Activated naive CD4-positive, alpha-beta T cell treated with Interleukin-2 at 50 U/mL for 16 hours (primary cell): Measurements from ENCODE around the gene SEC24D.

Source experiments
- DNase-seq: peaks from one replicate; pipeline ENCODE4 v3.0.0-alpha.2; 2020

Gene SEC24D

DNA sequence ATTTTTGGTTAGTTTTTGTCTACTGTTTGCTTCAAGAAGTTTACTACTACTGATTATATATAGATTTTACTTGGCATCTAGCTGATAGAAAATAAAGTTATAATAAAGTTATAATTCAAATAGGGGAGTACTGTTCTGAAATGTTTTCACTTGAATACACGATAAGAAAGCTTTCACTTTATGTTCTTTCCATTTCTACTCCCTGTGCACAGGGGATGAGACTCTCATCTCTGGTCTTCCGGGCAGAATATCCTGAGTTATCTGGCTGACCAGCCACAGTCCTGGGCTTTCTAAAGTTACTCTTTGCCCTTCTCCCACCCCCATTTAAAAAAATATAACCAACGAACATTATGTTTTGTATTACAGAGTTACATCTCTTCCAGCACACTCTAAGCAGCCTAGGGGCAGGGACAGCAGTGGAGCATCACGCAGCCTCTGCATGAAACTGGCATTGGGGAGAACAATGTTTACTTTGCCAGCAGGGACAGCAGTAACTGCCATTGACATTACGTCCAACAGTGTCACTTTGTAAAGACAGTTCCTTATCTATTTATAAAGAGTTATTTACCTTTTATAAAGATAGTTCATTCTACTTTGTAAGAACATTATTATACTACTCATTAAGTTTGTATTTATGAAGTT is 86.5 kb downstream of the SEC24D start:
- no peak for DNase-seq

DNA sequence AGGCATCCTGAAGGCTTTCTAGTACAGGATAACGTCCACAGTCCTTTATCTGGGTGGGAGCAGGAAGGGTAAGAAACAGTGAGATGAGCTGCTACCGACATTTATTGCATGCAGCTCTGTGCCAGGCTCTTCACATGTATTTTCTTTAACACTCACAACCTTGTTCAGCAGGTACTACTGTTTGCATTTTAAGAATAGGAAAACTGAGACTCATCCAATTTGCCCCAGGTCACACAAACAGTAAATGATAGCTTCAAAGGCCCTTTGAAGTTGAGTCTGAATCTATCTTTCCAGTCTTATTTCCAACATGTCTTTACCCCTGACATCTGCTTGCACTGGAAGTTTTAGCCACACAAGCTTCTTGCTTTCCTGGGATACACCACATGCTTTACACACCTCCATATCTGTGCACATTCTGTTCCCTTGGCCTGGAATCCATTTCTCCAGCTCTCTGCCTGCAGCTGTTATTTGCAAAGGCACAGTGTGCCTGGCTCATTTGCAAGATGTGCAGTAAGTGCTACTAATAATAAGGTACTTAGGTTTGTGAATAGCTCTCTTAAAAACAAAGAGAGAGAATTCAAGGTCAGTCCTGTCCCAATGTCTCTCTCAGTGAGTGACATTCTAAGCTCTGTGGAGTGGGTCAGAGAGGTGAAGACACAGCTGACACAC is 89.5 kb downstream of the SEC24D start:
- DNase-seq = no peak

DNA sequence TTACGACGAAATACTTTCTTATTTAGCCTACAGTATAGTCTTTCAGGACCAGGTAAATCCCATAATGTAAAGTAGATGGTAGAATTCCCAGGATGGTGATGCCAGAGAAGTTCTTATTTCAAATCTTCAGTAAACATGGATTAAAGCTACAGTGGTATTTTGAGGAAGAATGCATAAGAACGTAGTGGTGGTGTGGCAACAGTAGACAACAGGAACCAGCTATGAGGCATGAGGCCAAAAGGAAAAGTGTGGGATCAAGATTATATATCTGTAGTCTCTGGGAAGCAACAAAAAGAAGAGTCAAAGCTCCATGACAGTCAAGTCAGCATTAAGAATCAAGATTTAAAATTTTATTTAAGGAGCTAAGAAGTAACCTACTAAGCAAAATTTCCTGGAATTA is 90.6 kb downstream of the SEC24D start:
- DNase-seq = no peak

DNA sequence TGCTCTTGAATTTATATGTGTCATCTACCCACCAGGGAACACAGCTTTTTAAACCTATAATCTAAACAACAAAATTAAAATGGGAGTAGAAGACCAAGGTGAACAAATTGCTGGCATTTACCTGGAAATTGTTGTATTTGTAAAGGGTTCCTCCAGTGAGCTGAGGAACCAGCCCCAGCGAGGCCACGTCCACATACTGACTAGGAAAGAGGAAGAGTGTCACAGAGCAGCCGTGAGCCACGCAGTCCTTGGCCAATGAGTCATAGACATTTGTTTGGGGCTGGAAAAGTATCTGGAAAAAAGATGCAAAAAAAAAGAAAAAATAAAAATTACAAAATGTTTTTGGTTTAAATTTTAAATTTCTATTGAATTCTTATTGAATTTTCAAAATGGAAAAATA is 92.1 kb downstream of the SEC24D start:
- DNase-seq = no peak

DNA sequence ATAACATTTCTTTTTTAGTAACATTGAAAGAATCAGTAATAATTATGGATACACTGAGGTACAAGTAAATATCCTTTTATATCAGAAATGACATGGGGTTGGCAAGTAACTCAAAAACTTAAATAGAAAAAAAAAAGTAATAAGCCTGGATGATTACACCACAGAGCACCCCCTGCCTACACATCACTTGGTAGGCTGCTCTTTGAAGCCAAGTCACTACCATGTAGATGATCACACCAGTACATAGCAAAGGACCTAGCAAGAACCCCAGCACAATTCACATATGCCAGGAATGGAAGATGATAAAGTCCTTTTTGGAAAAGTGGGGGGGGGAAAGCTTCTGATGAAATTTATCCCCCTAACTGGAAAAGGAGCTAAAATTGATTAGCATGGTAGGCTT is 93.9 kb downstream of the SEC24D start:
- no peak for DNase-seq

DNA sequence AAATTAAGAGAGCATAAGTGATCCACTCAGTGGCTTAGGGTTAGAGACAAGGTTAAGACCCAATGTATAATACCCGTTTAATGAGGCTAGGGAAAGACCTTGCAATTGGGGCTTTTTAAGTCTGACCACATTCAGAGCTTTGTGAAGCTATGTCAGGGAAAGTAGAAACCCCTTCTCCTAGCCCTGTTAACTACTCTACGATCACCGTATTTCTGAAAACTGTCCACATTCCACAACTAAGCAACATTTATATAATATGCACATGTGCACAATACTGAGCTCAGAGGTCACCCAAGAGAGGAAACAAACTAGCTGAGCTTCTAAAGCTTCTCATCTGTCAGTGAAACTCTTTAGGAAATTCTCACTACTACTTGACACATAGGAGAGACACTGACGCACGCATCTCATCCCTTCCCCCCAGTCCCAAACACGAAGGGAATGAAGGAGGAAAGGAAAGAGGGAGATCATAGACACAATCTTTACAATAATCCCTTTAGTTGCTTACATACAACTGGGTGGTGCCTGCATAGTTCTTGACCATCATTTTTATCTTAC is 94.5 kb downstream of the SEC24D start:
- no peak for DNase-seq

DNA sequence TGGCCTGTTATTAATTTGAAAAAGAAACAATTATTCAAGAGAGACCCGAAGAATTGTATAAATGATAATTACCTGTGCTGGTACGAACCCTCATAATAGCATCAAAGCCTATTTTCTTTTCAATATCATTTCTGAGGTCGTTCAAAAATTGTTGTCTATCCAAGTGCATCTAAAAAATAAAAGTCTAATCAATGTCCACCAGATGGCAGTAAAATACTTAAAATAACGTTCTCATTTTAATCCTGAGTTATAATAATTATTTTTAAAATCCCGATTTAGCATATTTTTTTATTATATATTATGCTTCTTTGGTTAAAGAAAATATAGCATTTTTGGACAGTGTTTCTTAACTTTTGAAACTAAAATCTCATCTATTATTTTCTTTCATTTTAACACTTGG is 95.1 kb downstream of the SEC24D start:
- no peak for DNase-seq

DNA sequence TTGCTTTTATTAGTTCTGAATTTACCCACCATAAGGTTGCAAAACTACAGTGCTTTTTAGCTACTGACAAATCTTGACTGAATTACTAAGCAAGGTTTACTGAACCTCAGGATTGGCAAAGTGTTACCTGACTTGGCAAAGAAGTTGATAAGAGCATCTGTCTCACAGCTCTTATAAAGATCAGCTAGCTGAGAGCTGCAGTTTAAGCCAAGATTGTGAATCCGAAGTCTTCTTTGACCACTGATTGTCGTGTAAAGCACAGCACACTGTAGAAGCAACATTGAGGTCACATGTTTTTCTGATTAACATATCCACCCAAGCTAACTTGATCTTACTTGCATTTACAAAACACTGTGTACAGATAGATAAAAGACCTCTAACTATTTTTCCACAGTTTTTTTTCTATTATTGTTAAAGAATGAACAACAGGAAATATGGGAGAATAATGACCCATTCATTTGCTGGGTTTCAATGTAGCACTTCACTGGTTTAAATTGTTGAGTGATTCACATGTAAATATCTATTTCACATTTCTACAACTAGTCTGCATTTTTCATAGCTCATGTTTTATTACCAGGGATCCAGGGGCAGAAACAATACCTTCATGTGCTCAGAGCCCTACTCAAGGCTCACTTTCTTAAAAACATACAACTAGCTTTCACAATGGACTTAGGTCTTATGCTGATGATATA is 96.8 kb downstream of the SEC24D start:
- DNase-seq = no peak

DNA sequence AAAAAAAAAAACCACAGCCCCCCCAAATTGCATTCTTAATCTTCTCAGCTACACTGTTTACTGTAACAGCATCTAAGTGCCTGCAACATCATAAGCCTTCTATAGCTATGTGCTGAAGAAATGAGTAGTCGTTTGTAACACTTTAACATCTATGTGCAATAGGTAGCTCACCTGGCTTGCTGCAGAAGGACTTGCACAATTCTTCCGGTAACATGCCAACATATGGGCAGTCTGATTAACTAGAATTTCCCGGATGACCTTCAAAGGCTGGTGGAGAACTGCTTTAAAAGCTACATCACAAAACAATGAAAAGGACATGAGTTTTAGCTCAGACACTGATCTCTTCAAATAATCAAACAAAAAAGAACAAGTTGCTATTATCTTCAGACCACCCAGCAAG is 97.8 kb downstream of the SEC24D start:
- DNase-seq = no peak

DNA sequence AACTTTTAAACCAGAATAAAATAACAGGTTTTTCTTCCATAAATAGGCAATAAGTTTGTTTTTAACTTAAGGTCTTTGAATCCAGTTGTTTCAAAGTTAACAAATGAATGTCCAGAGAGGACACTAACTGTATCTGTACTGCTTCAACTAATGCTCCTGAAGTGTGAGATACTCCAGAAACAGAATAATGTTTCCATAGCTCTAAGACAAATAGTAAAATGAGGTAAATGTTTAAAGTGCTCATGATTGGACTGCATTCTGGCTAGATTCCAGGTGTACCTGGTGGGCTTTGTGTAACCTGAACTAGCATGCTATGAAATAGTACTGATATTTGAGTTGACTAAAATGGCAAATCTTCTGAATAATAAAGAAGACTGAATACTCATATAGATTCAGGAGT is 99.0 kb downstream of the SEC24D start:
- DNase-seq = no peak

DNA sequence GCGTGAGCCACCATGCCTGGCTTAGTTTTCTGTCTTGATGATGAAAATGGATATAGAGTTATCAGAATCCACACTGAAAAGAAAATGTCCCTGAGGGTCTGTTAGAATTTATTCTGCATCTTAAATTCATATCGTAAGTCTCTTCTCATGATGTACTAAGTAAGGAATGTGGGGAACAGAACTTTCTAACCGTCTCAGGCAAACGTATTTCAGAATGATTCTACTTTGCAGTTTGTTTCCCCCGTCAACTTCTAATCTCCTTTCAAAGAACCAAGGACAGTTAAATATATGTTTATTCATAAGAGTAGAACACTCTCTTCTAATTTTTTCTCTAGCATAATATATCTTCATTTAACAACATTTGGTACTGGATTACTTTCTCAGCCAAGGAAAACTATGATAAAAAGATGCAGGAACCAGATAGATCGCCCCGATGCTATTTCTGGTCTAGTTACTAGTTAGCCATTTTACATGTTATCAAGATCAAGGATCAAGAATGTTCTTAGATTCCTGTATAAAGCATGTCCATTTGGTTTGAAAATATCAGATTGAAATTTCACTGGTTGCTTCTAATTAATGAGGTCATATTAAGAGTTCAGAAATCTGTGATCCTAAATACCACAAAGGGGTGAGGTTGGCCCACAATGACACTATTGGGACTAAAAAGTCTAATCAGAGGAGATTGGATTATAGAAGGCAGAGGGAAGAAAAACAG is 101.3 kb downstream of the SEC24D start:
- no peak for DNase-seq

DNA sequence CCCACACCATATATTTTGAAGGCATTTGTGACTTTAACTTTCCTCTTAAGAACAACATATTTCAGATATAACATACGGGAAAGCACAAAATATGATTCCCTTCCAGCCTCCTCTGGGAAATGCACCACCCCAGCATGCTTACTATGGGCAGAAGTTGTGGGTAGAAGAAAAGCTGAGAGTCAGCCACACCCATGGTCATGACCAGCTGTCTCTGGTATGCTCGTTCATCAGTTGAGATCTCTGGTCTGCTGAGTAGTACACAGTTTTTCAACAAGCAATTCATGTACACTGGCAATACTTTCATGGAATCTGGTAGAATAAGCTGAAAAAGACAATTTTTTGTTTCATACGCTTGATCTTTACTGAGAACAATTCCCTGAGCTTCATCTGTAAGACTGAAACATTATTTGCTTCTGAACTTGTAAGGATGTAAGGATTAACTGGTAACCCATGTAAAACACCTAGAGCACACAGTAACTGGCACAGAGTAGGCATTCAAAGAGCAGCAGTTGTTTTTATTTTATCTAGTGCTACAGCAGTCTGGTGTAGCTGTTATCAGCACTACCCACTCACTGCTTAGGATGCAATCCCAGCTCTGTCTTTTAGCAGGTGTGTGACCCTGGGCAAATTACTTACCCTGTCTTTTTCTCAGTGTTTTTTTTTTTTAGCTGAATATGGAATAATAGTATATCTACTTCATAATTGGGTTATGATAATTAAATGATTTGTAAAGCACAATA is 103.2 kb downstream of the SEC24D start:
- no peak for DNase-seq

DNA sequence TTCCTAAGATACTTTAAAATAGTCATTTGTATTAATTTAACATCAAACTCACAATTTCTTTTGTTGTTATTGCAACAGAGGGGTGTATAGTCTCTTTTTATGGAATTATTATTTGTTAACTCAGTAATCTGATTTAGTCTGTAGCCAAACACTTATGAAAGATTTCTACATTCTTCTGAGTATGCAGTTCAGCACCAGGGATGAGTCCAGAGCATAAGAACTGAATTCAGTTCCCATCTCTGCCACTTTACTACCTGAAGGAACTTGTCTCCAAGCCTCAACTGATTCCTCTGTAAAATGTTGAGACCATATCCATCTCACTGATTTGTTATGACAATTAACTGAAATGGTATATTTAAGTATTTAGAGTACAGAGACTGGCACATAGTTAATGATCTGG is 105.2 kb downstream of the SEC24D start:
- DNase-seq = no peak

DNA sequence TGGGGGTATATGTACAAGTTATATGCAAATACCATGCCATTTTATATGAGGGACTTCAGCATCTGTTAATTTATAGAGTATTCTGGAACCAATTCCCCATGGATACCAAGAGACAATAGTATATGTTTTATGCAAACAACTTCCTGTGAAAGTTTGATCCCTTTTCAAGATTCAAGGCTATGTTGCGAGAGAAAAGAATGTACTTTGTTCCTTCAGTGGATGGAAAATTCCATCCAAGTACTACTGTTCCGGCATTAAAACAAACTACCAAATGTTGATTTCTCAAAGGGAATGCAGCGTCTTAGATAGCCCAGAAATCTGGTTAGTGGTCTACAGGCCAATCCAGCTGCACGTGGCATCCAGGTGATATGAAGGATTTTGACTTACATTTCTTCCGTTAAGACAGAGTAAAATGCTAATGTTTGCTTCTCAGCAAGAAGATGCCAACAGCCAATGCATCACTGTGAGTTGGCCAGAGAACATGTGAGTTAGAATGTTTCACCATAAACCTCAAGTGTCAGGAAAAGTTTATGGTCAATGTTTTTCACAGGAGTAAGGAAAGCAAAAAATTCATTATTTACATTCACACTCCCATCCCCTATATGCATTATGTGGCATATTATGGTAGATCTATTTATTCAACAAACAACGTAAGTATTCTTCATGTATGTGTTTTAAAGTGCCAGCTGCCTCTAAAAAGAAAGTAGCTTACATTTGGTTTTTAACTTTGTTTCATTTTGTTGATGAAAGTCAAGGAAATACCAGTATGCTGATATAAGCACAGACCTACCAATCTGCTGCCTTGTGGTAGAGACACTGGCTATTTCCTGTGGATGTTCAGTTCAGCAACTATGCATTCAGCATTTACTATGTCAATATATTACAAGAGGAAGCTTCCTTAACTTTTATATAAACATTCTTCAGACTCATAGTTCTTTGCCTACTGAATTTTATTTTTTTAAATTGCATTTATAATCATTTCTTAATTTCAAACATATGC is 106.3 kb downstream of the SEC24D start:
- DNase-seq = no peak

DNA sequence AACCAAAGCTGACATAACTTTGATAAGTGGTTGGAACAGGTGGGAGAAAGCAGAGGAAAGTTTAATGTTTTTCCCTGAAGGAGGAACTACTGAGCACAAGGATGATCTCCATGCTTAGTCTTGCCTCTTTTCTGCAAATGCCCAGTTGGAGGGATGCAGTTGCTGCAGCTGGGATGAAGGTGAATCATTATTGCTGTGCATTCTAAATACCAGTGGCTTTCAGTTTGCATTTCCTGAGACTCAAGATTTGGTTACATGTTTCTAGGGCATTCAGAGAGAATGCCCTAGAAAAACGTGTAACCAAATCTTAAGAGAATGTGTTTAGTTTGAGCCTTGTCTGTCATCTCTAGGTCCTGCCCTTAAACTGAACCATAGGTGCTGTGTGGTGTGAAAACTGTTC is 108.6 kb downstream of the SEC24D start:
- no peak for DNase-seq

DNA sequence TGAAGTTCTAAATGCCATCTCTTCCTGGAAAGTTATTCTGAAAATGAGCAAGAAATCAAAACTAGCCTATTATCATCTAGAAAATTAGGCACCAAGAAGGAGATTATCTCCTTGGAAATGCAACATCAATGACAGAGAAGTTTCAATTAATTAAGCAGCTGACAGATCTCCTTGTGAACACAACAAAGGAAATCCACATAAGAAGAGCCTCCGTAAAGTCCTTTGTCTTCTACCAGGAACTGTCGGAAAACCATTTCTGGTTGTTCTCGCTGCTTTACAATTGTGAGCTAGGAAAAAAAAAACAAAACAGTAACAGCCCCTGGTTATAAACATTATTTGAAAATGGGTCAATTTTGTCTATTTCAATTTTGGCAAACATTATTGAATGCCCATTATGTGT is 112.6 kb downstream of the SEC24D start:
- no peak for DNase-seq

DNA sequence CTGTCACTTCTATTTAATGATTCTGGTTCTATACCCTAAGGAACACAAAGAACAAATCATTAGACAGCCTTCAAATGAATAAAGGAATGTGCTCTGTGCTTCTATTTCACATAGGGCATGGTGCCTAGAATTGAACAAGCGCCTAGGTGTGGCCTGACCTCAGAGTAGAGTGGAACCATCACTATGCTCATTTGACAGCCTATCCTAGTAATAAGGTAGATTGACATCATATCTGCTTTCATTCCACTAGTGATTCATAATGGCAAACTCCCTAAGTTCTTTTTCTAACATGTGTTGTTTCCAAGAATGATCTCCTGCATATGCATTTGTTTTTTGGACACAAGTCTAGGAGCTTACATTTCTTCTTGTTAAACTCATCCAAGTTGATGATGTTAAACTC is 114.2 kb downstream of the SEC24D start:
- DNase-seq = no peak

DNA sequence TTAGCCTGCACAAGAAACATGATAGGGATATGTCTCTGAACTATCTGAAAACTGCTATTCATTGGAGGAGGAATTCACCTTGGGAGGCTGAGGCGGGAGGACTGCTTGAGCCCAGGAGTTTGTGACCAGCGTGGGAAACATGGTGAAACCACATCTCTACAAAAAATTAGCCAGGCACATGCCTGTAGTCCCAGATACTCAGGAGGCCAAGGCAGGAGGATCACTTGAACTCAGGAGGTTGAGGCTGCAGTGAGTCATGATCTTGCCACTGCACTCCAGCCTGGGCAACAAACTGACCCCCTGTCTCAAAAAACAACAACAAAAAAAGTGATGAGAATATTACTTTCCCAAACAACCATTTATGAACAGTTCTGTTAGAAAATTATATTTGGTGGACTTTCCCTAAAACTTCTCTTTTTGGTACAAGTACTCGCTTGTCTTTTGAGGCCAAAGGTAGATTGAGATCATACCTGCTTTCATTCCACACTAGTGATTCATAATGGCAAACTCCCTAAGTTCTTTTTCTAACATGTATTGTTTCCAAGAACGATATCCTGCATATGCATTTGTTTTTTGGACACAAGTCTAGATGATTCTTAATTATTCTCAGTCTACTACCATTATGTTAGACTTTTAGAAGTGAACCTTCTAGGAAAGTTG is 117.3 kb downstream of the SEC24D start:
- no peak for DNase-seq

DNA sequence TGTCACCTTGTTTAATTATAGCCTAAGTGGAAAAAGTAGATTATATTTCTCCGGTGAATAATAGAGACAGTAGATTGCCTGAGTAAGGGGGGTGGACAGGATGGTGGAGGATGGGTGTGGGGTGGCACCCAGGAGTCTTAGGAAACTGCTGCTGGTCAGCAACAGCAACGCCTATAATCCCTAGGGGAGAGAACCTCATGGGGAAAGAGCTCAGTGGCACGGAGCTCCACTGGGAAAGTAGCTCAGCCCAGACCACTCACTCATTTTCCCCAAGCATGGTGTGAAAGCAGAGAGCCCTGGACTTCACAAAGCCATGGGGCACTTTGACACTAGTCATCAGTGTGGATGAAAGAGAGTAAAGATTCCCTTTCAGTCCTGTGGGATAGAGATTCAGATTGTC is 119.6 kb downstream of the SEC24D start:
- no peak for DNase-seq

DNA sequence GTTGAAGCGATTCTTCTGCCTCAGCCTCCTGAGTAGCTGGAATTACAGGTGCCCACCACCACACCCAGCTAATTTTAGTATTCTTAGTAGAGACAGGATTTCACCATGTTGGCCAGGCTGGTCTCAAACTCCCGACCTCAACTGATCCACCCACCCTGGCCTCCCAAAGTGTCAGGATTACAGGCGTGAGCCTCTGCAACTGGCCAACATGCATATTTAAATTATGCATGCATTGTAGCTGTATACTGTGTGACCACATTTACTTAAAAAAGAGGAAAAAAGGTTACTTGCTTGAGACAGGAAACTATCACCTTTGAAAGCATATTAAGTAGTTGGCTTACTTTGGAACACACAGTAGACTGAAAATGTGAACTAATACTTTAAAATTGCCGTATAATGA is 121.2 kb downstream of the SEC24D start:
- no peak for DNase-seq

DNA sequence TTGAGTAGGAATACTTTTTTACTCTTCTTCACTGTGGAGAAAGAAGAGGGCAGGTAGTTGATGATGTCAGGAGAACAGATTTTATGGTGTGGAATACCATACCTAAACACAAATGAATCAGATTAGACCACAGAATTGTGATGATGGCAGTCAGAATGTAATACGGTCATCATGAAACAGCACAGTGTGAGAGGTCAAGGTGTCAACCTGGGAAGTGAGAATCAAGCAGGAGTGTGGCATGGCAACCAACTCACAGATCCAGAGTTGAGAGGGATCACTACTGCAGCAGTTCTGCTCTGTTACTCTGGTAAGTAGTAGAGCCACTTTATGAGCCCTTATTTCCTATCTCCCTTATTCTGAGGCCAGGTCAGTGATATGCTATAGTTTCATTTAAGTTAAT is 123.1 kb downstream of the SEC24D start:
- no peak for DNase-seq
